Progenitor cell of endocrine pancreas (in vitro differentiated cells): ENCODE measurements around the gene RFX1. TPM values are rescaled to one million over a fixed set of nuclear protein-coding genes. Genes with fewer than 3 reads are reported as not detected.

Experiments used
- DNase-seq: peaks from one replicate; pipeline ENCODE4 v3.0.0; 2021; ENCODE audit warnings: low spot score; ENCODE audit not compliant: unreplicated experiment
- H3K27ac Mint-ChIP-seq: 2 replicates; pipeline ENCODE4 v1.8.0; 2021; ENCODE audit warnings: mild to moderate bottlenecking, moderate library complexity, mixed read lengths
- H3K27me3 Mint-ChIP-seq: 2 replicates; pipeline ENCODE4 v1.8.0; 2021; ENCODE audit warnings: mixed read lengths
- H3K36me3 Mint-ChIP-seq: 2 replicates; pipeline ENCODE4 v1.8.0; 2022; ENCODE audit warnings: mixed read lengths; ENCODE audit not compliant: insufficient read depth
- H3K4me1 Mint-ChIP-seq: 2 replicates; pipeline ENCODE4 v1.8.0; 2021; ENCODE audit warnings: low read depth, mixed read lengths
- H3K4me3 Mint-ChIP-seq: 2 replicates; pipeline ENCODE4 v1.8.0; 2021; ENCODE audit warnings: low read depth, mild to moderate bottlenecking, moderate library complexity, mixed read lengths
- H3K9me3 Mint-ChIP-seq: 2 replicates; pipeline ENCODE4 v1.8.0; 2021; ENCODE audit warnings: low read depth, mixed read lengths
- total RNA-seq: library from RNA; stranded (reverse); gene quantifications from 2 replicates; pipeline ENCODE4 v1.2.1, GENCODE V29; 2021
- TF ChIP-seq, protein P1 (sequence below): fragments of 200-600 bp; sonication (generic); IDR thresholded peaks from one replicate; pipeline ENCODE4 v1.5.0; 2021; ENCODE audit warnings: antibody characterized with exemption, mild to moderate bottlenecking; ENCODE audit not compliant: unreplicated experiment

RFX1 gene
- total RNA-seq, 1 donor from 2014 or later, result 26.5 TPM

DNA sequence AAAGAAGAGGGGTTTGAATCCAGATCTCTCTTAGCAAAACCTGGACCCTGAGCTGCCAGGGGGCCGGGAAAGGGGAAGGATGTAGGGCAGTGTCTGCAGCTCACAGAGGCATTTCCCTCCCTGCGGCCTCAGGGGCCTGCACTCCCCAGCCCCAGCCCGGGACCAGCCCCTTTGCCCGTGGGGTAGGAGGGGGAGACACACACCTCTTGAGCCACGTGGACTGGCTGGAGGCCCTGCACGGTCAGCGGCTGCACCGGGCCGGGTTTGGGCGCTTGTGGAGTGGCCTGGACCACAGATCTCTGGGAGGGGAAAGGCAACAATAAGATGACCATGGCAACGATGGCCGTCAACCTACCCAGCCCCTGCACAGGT, 26.9 kb downstream of the RFX1 start:
- no peaks in the 10 kb centered on the region for H3K27me3 Mint-ChIP-seq
- DNase-seq, result no peak
- peaks cover 1% of the 10 kb centered on the region for H3K4me1 Mint-ChIP-seq
- H3K4me3 Mint-ChIP-seq, result no peak overlapping the region
- H3K36me3 Mint-ChIP-seq, result peaks cover 6% of the 10 kb centered on the region
- no peaks in the 10 kb centered on the region for H3K9me3 Mint-ChIP-seq
- TF ChIP-seq, protein P1, sequence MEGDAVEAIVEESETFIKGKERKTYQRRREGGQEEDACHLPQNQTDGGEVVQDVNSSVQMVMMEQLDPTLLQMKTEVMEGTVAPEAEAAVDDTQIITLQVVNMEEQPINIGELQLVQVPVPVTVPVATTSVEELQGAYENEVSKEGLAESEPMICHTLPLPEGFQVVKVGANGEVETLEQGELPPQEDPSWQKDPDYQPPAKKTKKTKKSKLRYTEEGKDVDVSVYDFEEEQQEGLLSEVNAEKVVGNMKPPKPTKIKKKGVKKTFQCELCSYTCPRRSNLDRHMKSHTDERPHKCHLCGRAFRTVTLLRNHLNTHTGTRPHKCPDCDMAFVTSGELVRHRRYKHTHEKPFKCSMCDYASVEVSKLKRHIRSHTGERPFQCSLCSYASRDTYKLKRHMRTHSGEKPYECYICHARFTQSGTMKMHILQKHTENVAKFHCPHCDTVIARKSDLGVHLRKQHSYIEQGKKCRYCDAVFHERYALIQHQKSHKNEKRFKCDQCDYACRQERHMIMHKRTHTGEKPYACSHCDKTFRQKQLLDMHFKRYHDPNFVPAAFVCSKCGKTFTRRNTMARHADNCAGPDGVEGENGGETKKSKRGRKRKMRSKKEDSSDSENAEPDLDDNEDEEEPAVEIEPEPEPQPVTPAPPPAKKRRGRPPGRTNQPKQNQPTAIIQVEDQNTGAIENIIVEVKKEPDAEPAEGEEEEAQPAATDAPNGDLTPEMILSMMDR, result no peak
- no peak overlapping the region for H3K27ac Mint-ChIP-seq

- peaks cover 9% of the 10 kb centered on the region for H3K36me3 Mint-ChIP-seq
- DNase-seq, result peak; percentile 75
- no peaks in the 10 kb centered on the region for H3K27me3 Mint-ChIP-seq
- no peak overlapping the region for H3K27ac Mint-ChIP-seq
- H3K9me3 Mint-ChIP-seq, result no peaks in the 10 kb centered on the region
- peaks cover 2% of the 10 kb centered on the region for H3K4me1 Mint-ChIP-seq
- H3K4me3 Mint-ChIP-seq, result peak overlapping the region; percentile 49
- TF ChIP-seq, protein P1, result no peak
Measured at GRCh38 chr19:13978351-13979243, 27.5 kb downstream of the RFX1 start.

DNA sequence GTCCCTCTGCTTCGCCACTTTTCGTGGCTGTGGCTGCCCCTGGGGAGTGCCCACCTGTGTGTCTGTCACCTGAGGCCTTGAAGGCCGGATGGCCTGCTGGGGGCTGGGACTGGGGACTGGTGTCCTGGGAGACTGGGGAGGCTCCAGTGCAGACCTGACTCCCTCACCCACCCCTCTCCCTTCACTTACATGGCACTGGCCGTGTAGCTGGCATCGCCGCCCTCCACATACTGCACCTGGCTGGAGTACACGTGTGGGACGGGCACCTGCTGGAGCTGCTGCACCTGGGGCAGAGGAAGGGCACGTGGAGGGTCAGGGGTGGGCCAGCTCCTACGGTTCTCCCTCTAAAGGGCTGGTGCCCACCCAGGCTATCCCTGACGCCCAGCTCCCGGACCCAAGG, 28.3 kb downstream of the RFX1 start:
- H3K36me3 Mint-ChIP-seq, result peaks cover 11% of the 10 kb centered on the region
- H3K27me3 Mint-ChIP-seq, result no peaks in the 10 kb centered on the region
- no peak overlapping the region for H3K27ac Mint-ChIP-seq
- TF ChIP-seq, protein P1, result no peak
- no peak for DNase-seq
- H3K4me1 Mint-ChIP-seq, result peaks cover 2% of the 10 kb centered on the region
- no peaks in the 10 kb centered on the region for H3K9me3 Mint-ChIP-seq
- H3K4me3 Mint-ChIP-seq, result peak overlapping the region; percentile 49

GRCh38 chr19:13976446-13976845, 29.7 kb downstream of the RFX1 start:
- no peak overlapping the region for H3K4me3 Mint-ChIP-seq
- H3K27me3 Mint-ChIP-seq, result no peaks in the 10 kb centered on the region
- peaks cover 2% of the 10 kb centered on the region for H3K4me1 Mint-ChIP-seq
- TF ChIP-seq, protein P1, result no peak
- peaks cover 11% of the 10 kb centered on the region for H3K36me3 Mint-ChIP-seq
- H3K9me3 Mint-ChIP-seq, result no peaks in the 10 kb centered on the region
- no peak overlapping the region for H3K27ac Mint-ChIP-seq
- no peak for DNase-seq

DNA sequence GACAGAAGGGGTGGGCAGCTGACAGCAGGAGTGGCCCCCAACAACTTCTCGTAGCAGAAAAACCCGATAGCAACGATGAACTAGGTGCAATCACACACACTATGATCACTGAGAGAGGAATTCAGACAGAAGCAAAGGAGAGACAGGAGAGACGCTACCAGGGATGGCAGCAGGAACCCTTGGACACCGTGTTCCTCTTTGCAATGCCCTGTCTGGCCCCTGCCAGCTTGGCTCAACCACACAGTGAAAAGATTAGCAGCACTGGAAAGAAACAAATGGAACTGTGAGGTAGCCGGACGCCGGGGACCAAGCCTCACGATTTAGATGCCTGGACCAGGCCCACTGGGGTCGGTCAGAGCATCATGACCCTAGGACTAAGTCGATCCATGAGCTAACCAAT, 30.2 kb downstream of the RFX1 start:
- no peak for DNase-seq
- Mint-ChIP-seq H3K36me3 (peaks cover 11% of the 10 kb centered on the region), H3K4me3 (no peak overlapping the region), H3K27me3 (no peaks in the 10 kb centered on the region), H3K4me1 (peaks cover 2% of the 10 kb centered on the region), H3K27ac (no peak overlapping the region), H3K9me3 (no peaks in the 10 kb centered on the region)
- TF ChIP-seq, protein P1, result no peak
